Ovary (tissue), 9 donors: Measurements from ENCODE around the gene TIMM10. TPM values are rescaled to one million over a fixed set of nuclear protein-coding genes. Genes with fewer than 3 reads are reported as not detected.
A peak's percentile ranks its signal among the peaks of the same experiment; 100 is the strongest.

ENCODE experiments used
- DNase-seq, 5 donors: peaks; one replicate each; pipeline ENCODE4 v3.0.0-alpha.2; 2019 to 2020
- H3K27ac ChIP-seq, 2 donors: fragments of 200-600 bp; one replicate each; pipeline versions ENCODE4 v1.5.1 to v1.8.0; 2019 to 2022
- H3K27me3 ChIP-seq: fragments of 200-600 bp; one replicate; pipeline ENCODE4 v1.8.0; 2022
- H3K36me3 ChIP-seq: fragments of 200-600 bp; sonication (generic); one replicate; pipeline ENCODE4 v1.5.1; 2019
- H3K4me1 ChIP-seq: one replicate; pipeline ENCODE4 v1.8.1; 2013; ENCODE audit warnings: mild to moderate bottlenecking, moderate library complexity; ENCODE audit not compliant: insufficient read depth
- H3K4me3 ChIP-seq: fragments of 200-600 bp; sonication (generic); one replicate; pipeline ENCODE4 v1.5.1; 2017
- H3K9me3 ChIP-seq, 2 donors: fragments of 200-600 bp in 1 of 2; sonication (generic) in 1 of 2; one replicate each; pipeline versions ENCODE4 v1.5.1 to v1.8.1; 2013 to 2019; ENCODE audit warnings: mild to moderate bottlenecking in 1 of 2, moderate library complexity in 1 of 2
- EP300 ChIP-seq: sonication (generic); formaldehyde crosslinking; IDR thresholded peaks from one replicate; pipeline ENCODE4 v1.6.1; 2017; ENCODE audit warnings: antibody characterized with exemption
- POLR2A ChIP-seq: fragments of 450-650 bp; IDR thresholded peaks from one replicate; pipeline ENCODE4 v1.6.1; 2017; ENCODE audit warnings: antibody characterized with exemption, mild to moderate bottlenecking, moderate library complexity
- WGBS, 3 donors: extraction: QIAGEN DNeasy Blood & Tissue Kit in 1 of 3; methylation state at CpG; one replicate each; pipeline versions ENCODE4 v1.1.5 to v1.1.7; 2013 to 2017; 5-methylcytosine and 5-hydroxymethylcytosine counted together
- intact Hi-C, 4 donors: fragments of 100-400 bp; cut with DNase I; formaldehyde crosslinking; loops; one replicate each; pipeline versions ENCODE4 v1.11.0 to v1.15.1; 2022 to 2023
- polyA plus RNA-seq, 2 donors: library from polyadenylated mRNA; stranded (reverse); fragments of 200-250 nt in 1 of 2; fragments of 350-450 nt in 1 of 2; fragmentation: Illumina TruSeq in 1 of 2; extraction: RNeasy Lipid Tissue Mini Kit (QIAGEN cat#74804) in 1 of 2; gene quantifications; one replicate each; pipeline ENCODE4 v1.2.3, GENCODE V29; 2013 to 2014
- total RNA-seq, 7 donors: library from RNA; depleted of rRNA in 2 of 7; stranded (reverse); fragments of >200 nt in 2 of 7; fragmentation: NEBNext Ultra II Directional in 3 of 7; extraction: Animal tissue kit (Norgen Biotek cat#: 25700) in 3 of 7; gene quantifications; one replicate each; pipeline versions ENCODE4 v1.1.0 to v1.2.4, GENCODE V29; 2016 to 2023
- TF ChIP-seq, protein P1 (sequence below), 3 donors: fragments of 450-650 bp in 2 of 3; fragments of 200-600 bp in 1 of 3; IDR thresholded peaks; one replicate each; pipeline versions ENCODE4 v1.5.1 to v1.8.0; 2016 to 2022; ENCODE audit warnings: antibody characterized with exemption in 3 of 3, mild to moderate bottlenecking in 1 of 3
- donor health status: DM: no; HTN: no; CAD: no; lungs with moderate emphysema.
- donor health status: DM: no; HTN: no; CAD: no.
- donor health status: Bipolar disorder and iron deficiency.
- donor health status: DM: yes; HTN: yes; CAD: no.
- donor health status: DM: no; HTN: no; CAD: no.
- donor health status: DM: yes; HTN: yes; CAD: no.

TIMM10 gene
- total and polyA plus RNA-seq, 9 donors, result 23.4 to 42.0 (median 36.6) TPM

DNA sequence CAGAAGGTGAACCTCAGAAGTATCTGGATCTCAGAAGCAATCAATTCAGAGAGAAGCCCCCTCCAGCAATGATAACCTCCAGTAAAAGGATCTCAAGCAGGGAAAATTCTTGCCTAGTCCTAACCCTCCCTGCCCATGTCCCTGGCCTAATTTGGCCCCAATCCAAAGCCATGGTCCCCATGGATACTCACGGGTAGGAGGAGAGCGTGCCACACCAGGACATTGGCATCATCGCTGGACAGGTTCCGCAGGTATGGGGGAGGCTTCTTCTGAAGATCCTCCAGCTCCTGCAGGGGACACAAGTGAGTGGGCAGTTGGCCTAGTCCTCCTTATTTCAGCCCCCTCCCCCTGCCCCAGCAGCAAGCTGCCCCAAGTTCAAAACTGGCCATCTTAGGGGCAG is 29.6 kb upstream of the TIMM10 start:
- Histone ChIP-seq H3K36me3 (no peaks in the 10 kb centered on the region), H3K4me3 (no peak overlapping the region), H3K9me3 (no peaks in the 10 kb centered on the region), H3K4me1 (no peaks in the 10 kb centered on the region), H3K27ac (no peak overlapping the region), H3K27me3 (no peaks in the 10 kb centered on the region)
- peak in 1 of 5 donors; percentile 30 for DNase-seq
- WGBS, 3 donors, result 88 to 92% (median 88%) methylated on average over 4 of the region's 4 CpGs
- intact Hi-C loops, result no loop called here
- no peak for TF ChIP-seq EP300
- TF ChIP-seq, protein P1, sequence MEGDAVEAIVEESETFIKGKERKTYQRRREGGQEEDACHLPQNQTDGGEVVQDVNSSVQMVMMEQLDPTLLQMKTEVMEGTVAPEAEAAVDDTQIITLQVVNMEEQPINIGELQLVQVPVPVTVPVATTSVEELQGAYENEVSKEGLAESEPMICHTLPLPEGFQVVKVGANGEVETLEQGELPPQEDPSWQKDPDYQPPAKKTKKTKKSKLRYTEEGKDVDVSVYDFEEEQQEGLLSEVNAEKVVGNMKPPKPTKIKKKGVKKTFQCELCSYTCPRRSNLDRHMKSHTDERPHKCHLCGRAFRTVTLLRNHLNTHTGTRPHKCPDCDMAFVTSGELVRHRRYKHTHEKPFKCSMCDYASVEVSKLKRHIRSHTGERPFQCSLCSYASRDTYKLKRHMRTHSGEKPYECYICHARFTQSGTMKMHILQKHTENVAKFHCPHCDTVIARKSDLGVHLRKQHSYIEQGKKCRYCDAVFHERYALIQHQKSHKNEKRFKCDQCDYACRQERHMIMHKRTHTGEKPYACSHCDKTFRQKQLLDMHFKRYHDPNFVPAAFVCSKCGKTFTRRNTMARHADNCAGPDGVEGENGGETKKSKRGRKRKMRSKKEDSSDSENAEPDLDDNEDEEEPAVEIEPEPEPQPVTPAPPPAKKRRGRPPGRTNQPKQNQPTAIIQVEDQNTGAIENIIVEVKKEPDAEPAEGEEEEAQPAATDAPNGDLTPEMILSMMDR (IDR thresholded peaks at IDR 0.05), result no peak
- no peak for TF ChIP-seq POLR2A

DNA sequence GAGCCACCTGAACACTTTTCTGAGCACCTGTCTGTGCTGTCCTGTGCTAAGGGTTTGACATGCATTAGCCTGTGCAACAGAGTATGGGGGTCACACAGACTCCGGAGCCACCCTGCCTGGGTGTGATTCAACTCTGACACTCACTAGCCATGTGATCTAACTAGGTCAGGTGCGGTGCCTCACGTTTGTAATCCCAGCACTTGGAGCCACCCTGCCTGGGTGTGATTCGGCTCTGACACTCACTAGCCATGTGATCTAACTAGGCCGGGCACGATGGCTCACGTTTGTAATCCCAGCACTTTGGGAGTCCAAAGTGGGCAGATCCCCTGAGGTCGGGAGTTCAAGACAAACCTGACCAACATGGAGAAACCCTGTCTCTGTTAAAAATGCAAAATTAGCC is 25.5 kb upstream of the TIMM10 start:
- no peaks in the 10 kb centered on the region for H3K9me3 ChIP-seq
- DNase-seq, result no peak
- intact Hi-C loops, result no loop called here
- no peak overlapping the region for H3K4me3 ChIP-seq
- H3K27me3 ChIP-seq, result no peaks in the 10 kb centered on the region
- no peaks in the 10 kb centered on the region for H3K36me3 ChIP-seq
- WGBS, 3 donors, result 82 to 85% (median 82%) methylated on average over 8 of the region's 8 CpGs
- TF ChIP-seq POLR2A (no peak), EP300 (no peak)
- TF ChIP-seq, protein P1 (IDR thresholded peaks at IDR 0.05), result no peak
- no peak overlapping the region for H3K27ac ChIP-seq
- no peaks in the 10 kb centered on the region for H3K4me1 ChIP-seq

DNA sequence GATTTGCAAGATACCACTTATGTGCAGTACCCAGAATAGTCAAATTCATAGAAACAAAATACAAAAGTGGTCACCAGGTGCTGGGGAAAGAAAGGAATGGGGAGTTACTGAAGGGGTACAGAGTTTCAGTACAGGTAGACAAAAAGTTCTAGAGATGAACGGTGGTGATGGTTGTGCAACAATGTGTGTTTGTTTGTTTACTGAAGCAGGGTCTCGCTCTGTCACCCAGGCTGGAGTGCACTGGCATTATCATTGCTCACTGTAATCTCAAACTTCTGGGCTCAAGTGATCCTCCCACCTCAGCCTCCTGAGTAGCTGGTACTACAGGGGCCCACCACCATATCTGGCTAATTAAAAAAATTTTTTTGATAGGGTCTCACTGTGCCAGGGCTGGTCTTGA is 24.8 kb upstream of the TIMM10 start:
- no peaks in the 10 kb centered on the region for H3K27me3 ChIP-seq
- 85 to 94% (median 93%) methylated on average over 2 of the region's 2 CpGs for WGBS, 3 donors
- no peaks in the 10 kb centered on the region for H3K36me3 ChIP-seq
- H3K4me3 ChIP-seq, result no peak overlapping the region
- no peaks in the 10 kb centered on the region for H3K4me1 ChIP-seq
- no peaks in the 10 kb centered on the region for H3K9me3 ChIP-seq
- H3K27ac ChIP-seq, result no peak overlapping the region
- intact Hi-C loops, result no loop called here
- no peak for TF ChIP-seq EP300
- no peak for DNase-seq

DNA sequence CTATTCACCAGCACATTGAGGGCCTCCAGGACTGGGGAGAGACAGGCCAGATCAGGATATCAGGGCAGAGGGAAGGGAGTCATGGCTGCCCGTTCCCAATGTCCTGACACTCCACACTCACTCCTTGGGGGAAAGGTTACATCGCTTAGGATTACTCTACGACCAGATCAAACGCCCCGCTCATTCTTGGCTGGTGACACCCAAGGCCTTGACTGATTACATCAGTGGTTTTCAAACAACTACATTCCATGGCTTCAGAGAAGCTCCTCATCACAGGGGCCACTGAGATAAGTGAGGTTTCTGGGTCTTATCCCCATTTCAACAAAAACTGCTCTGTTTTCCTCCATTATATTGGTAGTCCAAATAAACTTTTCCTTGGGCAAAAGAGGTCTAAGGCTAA is 21.9 kb upstream of the TIMM10 start:
- DNase-seq, result no peak
- Histone ChIP-seq H3K27ac (no peak overlapping the region), H3K4me3 (no peak overlapping the region), H3K36me3 (no peaks in the 10 kb centered on the region), H3K9me3 (no peaks in the 10 kb centered on the region), H3K27me3 (no peaks in the 10 kb centered on the region), H3K4me1 (peaks cover 6% of the 10 kb centered on the region)
- intact Hi-C loops, result no loop called here
- WGBS, 3 donors, result 74 to 79% (median 78%) methylated on average over 5 of the region's 5 CpGs
- TF ChIP-seq EP300 (no peak), POLR2A (no peak)
- TF ChIP-seq, protein P1 (IDR thresholded peaks at IDR 0.05), result no peak

DNA sequence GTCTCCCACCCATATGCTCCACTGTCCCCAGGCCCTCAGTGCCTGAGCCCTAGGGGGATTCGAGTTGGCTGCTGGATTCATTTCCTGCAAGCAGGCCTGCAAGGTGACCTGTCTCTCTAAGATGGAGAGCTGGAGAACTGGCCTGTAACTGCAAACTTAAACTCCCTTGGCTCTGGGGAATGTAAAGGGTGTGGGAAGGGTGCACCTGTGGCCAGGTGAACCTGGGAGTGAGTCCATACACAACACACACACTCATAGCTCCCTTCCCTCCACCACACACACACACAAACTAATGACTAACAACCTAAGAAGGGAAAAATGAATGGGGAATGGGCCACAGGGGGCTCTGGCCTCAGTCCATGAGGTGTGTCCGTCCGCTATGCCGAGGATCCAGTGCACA is 21.4 kb upstream of the TIMM10 start:
- Histone ChIP-seq H3K4me1 (peaks cover 9% of the 10 kb centered on the region), H3K4me3 (no peak overlapping the region), H3K27ac (no peak overlapping the region), H3K9me3 (no peaks in the 10 kb centered on the region), H3K36me3 (no peaks in the 10 kb centered on the region), H3K27me3 (no peaks in the 10 kb centered on the region)
- intact Hi-C loops, result no loop called here
- no peak for DNase-seq
- 85 to 95% (median 93%) methylated on average over 4 of the region's 4 CpGs for WGBS, 3 donors
- TF ChIP-seq POLR2A (no peak), EP300 (no peak)
- TF ChIP-seq, protein P1 (IDR thresholded peaks at IDR 0.05), result no peak
